NCI-H1417 treated with DMSO at 0.1 percent for 48 hours (cell line): ENCODE data around the gene SPACDR.
"Not testable (repeated sequence)": the region's sequence is repeated elsewhere in the genome, so short reads cannot be mapped to it uniquely, and the experiment has no call there.

ENCODE experiments used
- DNase-seq: peaks from one replicate; lab custom pipeline; 2025; lab: John Stamatoyannopoulos, UW

The SPACDR gene

GRCh38 chr7:100465702-100466311 is 1.7 kb upstream of the SPACDR start:
- no peak for DNase-seq

DNA sequence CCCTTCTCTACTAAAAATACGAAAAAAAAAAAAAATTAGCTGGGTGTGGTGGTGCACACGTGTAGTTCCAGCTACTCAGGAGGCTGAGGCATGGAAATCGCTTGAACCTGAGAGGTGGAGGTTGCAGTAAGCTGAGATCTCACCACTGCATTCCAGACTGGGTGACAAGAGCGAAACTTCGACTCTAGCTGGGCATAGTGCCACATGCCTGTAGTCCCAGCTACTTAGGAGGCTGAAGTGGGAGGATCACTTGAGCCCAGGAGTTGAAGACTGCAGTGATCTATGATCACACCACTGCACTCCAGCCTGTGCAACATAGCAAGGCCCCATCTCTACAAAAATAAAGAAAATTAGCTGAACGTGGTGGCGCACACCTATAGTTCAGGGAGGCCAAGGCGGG is 1.2 kb upstream of the SPACDR start:
- DNase-seq: no peak

- DNase-seq: no peak
Observed at GRCh38 chr7:100464791-100465190, 731 bp upstream of the SPACDR start.

GRCh38 chr7:100457033-100457432 is 7.0 kb downstream of the SPACDR start:
- no peak for DNase-seq

- DNase-seq: no peak
Observed at GRCh38 chr7:100456562-100456961, 7.5 kb downstream of the SPACDR start.

DNA sequence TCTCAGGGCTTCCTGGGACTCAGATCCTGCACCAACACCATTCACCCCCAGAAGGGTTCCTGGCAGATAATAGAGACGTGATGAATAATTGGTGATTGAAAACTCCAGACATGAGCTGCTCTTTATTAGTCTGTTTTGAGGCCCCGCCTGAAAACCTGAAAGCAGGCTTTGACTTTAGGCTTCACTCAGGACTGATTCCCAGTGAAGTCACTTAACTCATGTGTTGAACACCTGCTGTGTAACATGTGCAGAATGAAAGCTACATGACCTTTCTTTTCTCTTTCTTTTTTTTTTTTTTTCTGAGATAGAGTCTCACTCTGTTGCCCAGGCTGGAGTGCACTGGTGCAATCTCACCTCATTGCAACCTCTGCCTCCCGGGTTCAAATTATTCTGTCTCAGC is 8.9 kb downstream of the SPACDR start:
- DNase-seq: no peak

DNA sequence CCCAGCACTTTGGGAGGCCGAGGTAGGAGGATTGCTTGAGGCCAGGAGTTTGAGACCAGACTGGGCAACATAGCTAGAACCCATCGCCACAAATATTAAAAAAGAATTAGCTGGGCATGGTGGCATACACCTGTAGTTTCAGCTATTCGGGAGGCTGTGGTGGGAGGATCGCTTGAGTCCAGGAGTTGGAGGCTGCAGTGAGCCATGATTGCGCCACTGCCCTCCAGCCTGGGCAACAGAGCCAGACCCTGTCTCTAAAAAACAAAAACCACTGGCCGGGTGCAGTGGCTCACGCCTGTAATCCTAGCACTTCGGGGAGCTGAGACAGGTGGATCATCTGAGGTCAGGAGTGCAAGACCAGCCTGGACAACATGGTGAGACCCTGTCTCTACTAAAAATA is 10.2 kb downstream of the SPACDR start:
- not testable (repeated sequence) for DNase-seq

GRCh38 chr7:100452513-100452912 is 11.5 kb downstream of the SPACDR start:
- DNase-seq: no peak

DNA sequence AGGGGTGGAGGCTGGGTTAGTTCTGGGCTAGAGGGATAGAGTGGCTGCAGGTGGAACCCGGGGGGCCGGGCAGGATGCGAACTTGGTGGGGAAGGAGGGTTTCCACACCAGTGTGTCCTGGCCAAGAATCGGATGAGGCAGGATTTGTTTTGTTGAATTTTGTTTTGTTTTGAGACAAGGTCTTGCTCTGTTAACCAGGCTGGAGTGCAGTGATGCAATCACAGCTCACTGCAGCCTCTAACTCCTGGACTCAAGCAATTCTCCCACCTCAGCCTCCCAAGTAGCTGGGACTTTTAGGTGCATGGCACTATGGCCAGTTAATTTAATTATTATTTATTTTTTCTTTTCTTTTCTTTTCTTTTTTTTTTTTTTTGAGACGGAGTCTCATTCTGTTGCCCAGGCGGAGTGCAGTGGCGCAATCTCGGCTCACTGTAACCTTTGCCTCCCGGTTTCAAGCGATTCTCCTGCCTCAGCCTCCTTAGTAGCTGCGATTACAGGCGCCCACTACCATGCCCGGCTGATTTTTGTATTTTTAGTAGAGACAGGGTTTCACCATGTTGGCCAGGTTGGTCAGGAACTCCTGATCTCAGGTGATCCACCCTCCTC is 14.8 kb downstream of the SPACDR start:
- no peak for DNase-seq

DNA sequence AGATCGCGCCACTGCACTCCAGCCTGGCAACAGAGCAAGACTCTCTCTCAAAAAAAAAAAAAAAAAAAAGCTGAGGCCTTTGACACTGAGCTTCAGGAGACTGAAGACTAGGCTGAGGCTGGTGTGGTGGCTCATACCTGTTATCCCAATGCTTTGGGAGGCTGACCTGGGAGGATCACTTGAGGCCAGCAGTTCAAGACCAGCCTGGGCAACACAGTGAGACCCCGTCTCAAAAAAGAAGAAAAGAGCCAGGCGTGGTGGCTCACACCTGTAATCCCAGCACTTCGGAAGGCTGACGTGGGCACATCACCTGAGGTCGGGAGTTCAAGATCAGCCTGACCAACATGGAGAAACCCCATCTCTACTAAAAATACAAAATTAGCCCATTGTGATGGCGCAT is 16.7 kb downstream of the SPACDR start:
- not testable (repeated sequence) for DNase-seq

DNA sequence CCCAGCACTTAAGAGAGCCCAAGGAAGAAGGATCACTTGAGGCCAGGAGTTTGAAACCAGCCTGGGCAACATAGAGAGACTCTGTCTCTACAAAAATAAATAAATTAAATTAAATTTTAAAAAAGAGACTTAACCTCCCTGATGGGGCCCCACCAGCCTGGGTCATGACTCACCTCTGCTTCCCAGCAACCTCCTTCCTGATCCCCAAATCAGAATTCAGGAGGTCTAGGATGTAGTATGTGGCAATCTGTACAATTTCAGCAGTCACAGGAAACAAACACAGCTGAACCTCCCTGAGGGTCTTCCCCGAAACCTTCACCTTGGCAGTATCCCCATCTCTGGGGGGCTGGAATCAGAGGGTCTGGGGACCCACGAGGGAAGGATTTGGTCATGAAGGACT is 18.0 kb downstream of the SPACDR start:
- no peak for DNase-seq

DNA sequence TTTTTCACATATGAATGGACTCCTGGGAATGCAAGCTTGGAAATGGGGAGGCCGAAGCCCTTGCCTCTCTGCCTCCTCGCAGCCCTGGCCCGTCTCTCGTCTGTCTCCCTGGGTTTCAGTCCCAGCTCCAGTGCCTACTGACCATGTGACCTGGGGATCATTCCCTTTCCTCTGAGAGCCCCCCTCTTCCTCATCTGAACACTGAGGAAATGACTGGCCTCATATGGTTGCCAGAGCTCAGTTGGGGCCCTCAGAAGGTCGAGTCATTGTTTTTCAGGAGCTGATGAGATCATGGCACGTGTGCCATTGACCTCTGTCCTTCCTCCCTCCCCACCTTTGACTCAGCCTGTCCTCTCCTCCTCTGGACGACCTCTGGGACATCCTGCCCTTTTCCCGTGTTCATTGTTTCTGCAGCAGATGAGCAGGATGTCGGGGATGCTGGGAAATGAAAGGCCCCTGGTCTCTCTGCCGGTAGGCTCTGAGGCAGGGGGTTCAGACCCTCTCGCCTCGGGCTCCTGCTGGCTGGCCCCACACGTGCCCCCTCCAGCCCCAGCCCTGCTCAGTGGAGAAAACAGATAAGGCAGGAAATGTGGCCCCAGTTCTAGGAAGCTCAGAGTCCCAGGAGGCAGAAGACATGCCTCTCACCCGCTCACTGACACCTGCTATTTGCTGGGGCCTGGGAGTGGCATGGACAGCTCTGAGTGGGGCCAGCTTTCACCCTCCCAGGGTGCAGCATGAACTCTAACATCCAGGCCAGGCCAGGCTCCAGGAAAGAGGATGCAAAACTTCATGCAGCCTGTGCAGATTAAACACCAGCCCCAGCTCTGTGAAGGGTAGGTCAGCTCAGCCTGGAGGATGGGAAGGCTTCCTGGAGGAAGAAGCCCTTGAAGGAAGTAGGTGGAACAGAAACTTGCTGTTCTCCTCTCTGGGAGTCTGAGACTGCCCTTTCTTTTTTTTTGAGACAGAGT is 19.5 kb downstream of the SPACDR start:
- no peak for DNase-seq

DNA sequence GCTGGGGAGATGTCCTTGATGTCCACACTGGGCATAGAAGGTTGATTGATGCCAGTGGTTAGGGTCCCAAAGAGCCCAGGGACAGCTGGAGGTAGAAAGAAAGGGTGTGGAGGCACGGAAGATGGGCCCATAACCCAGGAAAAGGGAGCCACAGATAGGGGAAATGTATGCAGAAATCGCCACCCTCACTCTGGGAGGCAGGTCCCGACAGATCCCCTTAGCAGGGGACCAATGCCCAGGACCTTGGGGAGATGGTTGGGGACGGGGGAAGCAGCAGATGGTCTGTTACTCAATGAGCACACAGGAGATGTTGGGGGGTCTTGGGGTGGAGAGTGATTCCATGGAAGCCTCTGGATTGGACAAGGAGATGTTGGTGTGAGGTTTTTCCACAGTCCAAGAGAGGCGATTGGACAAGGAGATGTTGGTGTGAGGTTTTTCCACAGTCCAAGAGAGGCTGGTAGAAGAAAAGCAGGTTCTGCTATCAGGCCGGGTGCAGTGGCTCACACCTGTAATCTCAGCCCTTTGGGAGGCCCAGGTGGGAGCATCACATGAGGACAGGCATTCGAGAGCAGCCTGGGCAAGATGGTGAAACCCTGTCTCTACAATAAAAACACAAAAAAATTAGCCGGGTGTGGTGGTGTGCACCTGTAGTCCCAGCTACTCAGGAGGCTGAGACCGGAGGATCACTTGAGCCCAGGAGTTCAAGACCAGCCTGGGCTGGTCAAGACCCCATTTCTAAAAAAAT is 20.8 kb downstream of the SPACDR start:
- DNase-seq: no peak

- no peak for DNase-seq
Observed at GRCh38 chr7:100441641-100442535, 22.2 kb downstream of the SPACDR start.

GRCh38 chr7:100439244-100439643 is 24.8 kb downstream of the SPACDR start:
- DNase-seq: not testable (repeated sequence)

- not testable (repeated sequence) for DNase-seq
Observed at GRCh38 chr7:100438731-100439130, 25.3 kb downstream of the SPACDR start.

DNA sequence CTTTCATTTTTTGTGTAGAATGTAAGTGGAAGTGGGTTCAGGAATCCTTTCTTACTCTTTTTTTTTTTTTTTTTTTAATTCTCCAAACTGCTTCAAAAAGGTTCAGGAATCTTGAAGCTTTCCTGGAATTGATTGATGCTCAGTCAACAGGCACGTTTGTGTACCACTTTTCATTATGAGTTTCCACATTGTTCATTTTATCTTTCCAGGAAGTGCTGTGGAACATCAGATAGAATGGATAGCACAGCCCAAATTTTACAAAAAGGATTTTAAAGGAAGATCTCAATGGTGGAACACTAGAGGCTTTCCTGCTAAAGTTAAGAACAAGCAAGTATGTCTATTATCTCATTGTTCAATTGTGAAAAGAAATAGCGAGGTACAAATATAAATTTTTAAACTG is 25.9 kb downstream of the SPACDR start:
- DNase-seq: no peak

DNA sequence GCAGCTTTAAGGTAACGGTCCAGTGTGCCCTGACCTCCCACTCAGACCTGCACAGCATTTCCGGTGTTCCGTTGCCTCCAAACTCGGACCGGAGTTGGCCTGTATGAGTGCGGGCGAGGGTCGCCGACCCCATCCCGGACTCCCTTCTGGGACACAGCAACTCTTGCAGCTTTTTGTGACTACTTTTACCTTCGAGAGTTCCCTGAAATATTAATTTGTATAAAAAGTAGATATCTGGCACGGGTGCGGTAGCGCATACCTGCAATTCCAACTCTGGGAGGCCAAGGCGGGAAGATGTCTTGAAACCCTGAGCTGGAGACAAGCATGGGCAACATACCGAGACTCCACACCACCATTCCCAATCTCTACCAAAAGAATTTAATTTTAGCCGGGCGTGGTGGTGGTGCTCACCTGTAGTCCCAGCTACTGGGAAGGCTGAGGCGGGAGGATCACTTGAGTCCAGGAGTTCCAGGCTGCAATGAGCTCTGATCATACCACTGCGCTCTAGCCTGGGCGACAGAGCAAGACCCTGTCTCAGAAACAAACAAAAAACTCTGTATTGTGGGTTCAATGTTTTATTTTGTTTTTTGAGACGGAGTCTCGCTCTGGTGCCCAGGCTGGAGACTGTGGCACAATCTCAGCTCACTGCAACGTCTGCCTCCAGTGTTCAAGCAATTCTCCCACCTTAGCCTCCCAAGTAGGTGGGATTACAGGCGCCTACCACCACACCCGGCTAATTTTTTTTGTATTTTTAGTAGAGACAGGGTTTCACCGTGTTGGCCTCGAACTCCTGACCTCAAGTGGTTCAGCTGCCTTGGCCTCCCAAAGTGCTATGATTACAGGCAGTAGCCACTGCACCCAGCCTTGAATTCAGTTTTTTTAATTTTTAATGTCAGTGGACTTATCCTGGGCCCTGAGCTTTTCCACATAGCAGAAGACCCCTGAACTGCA is 26.6 kb downstream of the SPACDR start:
- no peak for DNase-seq

DNA sequence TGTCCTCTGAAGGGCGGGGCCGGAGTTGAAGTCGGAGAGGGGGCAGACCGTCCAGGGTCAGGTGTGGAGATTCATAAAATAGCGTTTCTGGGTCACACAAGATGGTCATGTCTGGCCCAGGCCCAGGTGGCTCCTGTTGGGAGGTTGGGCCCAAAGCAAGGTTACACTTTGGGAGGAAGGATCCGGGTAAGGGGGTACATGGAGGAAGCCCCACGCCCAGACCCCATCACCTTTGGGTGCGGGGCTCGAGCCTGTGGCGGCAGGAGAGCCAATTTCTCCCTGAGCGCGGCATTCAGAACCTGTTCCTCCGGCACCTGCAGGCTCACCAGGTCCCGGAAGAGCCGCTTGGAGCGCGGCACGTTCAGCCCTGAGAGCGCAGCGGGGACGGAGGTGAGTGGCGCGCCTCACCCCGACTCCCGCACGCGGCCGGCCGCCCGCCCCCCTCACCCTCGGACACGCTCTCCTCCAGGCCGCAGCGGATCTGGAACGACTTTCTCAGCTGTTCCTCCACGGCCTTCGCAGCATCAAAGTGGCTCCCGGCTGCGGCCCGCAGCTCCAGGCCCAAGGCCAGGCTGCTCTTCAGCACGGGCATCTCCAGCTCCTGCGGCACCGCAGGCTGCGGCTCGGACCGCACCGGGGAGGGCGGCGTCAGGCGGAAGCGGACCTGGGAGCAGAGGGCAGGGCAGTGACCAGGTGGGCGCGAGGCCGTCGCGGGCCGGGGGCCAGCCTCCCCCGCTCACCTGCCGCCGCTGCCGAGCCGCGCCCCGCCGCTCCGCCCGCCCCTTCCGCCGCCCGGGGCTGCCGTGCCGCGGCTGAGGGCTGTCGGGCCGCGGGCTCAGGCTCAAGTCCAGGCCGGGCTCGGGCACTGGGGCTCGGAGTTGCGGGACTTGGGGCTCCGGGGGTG is 28.4 kb downstream of the SPACDR start:
- DNase-seq: no peak
